HL-60 (cell line): ENCODE measurements around the gene SLC17A9.

ENCODE experiments used
- DNase-seq, 2 experiments: peaks; one replicate each; pipeline ENCODE4 v3.0.0-alpha.2; 2010 to 2020; ENCODE audit warnings: low read depth in 1 of 2, low spot score in 1 of 2
- H3K27ac ChIP-seq: fragments of 250-450 bp; sonication (Bioruptor Pico); replicated peaks from 2 replicates; pipeline ENCODE4 v1.5.1; 2020; ENCODE audit warnings: mild to moderate bottlenecking, moderate library complexity
- H3K27me3 ChIP-seq: fragments of 250-450 bp; sonication (Bioruptor Pico); 2 replicates; pipeline ENCODE4 v1.5.1; 2021; ENCODE audit warnings: mild to moderate bottlenecking, moderate library complexity; ENCODE audit not compliant: insufficient read depth, poor library complexity, severe bottlenecking
- H3K4me3 ChIP-seq: replicated peaks from 2 replicates; pipeline ENCODE4 v1.5.1; 2011; ENCODE audit warnings: mild to moderate bottlenecking, control low read depth, low read length; ENCODE audit not compliant: insufficient read depth
- CTCF ChIP-seq: IDR thresholded peaks from one replicate; pipeline ENCODE4 v1.5.1; 2011; ENCODE audit warnings: low read length, control low read depth, inconsistent platforms; ENCODE audit not compliant: insufficient read depth
- GABPA ChIP-seq: IDR thresholded peaks from 2 replicates; pipeline ENCODE4 v1.6.1; 2012; ENCODE audit warnings: low read depth
- POLR2AphosphoS5 ChIP-seq: IDR thresholded peaks from 2 replicates; pipeline ENCODE4 v1.6.1; 2012; ENCODE audit warnings: low read depth
- REST ChIP-seq: IDR thresholded peaks from 2 replicates; pipeline ENCODE4 v1.6.1; 2012; ENCODE audit warnings: low read depth; ENCODE audit not compliant: insufficient replicate concordance
- SPI1 ChIP-seq: IDR thresholded peaks from 2 replicates; pipeline ENCODE4 v1.6.1; 2012; ENCODE audit warnings: low read depth, mild to moderate bottlenecking, borderline replicate concordance

Gene SLC17A9

GRCh38 chr20:62989201-62989601 is 36.7 kb downstream of the SLC17A9 start:
- no peak for TF ChIP-seq REST
- TF ChIP-seq GABPA, result no peak
- no peak for TF ChIP-seq SPI1
- no peak for TF ChIP-seq POLR2AphosphoS5
- Histone ChIP-seq H3K27me3 (peaks cover 14% of the 10 kb centered on the region), H3K27ac (no peak overlapping the region), H3K4me3 (no peak overlapping the region)
- no peak for DNase-seq

GRCh38 chr20:62990306-62990825 is 37.9 kb downstream of the SLC17A9 start:
- Histone ChIP-seq H3K4me3 (no peak overlapping the region), H3K27me3 (peaks cover 14% of the 10 kb centered on the region), H3K27ac (no peak overlapping the region)
- no peak for DNase-seq
- TF ChIP-seq REST, result no peak
- TF ChIP-seq POLR2AphosphoS5, result no peak
- TF ChIP-seq SPI1, result no peak
- TF ChIP-seq GABPA, result no peak
- no peak for TF ChIP-seq CTCF

- H3K4me3 ChIP-seq, result no peak overlapping the region
- no peak for TF ChIP-seq POLR2AphosphoS5
- no peak for TF ChIP-seq SPI1
- no peak for TF ChIP-seq REST
- TF ChIP-seq GABPA, result no peak
- no peak for TF ChIP-seq CTCF
- H3K27me3 ChIP-seq, result peaks cover 14% of the 10 kb centered on the region
- H3K27ac ChIP-seq, result no peak overlapping the region
- no peak for DNase-seq
Observed at GRCh38 chr20:62991196-62991807, 38.8 kb downstream of the SLC17A9 start.
